Body of pancreas (tissue), 4 donors: Measurements from ENCODE around the gene STK32B.

ENCODE experiments used
- CTCF ChIP-seq, 7 experiments: fragments of 450-650 bp in 4 of 7; fragments of 200-600 bp in 3 of 7; sonication (generic) in 3 of 7; IDR thresholded peaks; one replicate each; pipeline ENCODE4 v1.5.1; 2016 to 2019; ENCODE audit warnings: antibody characterized with exemption in 7 of 7
- POLR2A ChIP-seq, 3 donors: fragments of 450-650 bp; IDR thresholded peaks; one replicate each; pipeline ENCODE4 v1.6.1; 2016; ENCODE audit warnings: antibody characterized with exemption in 3 of 3, mild to moderate bottlenecking in 2 of 3

- TF ChIP-seq POLR2A (IDR thresholded peaks at IDR 0.05) (no peak), CTCF (IDR thresholded peaks at IDR 0.05) (no peak)
Observed at GRCh38 chr4:5069901-5070300, 18.6 kb downstream of the STK32B start.
